ENCODE measurements around the gene HNRNPH2.

Gene HNRNPH2

DNA sequence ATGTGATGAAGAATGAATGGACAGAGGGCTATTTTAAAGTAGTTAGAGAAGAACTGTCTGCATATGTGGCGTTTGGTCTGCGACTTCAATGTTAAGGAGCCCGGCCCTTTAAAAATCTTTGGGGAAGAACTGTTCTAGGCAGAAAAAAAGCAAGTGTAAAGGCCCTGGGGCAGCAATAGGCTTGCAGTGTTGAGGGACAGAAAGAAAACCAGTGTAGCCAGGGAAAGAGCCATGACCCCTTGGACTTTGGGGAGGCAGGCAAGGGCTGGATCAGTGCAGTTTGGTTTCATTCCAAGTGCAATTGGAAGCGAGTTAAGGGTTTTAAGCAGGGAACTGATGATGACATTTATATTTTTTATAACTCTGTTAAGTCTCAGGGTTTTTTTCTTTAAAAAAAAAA, 8.2 kb upstream of the HNRNPH2 start:
- Histone ChIP-seq H3K9me3 (ENCODE audit: insufficient read depth, low read depth, low read length) (no peaks in the 10 kb centered on the region), H3K4me3 (ENCODE audit: low read length) (no peak overlapping the region), H3K36me3 (ENCODE audit: insufficient read depth, low read depth, low read length) (peaks cover 51% of the 10 kb centered on the region)

DNA sequence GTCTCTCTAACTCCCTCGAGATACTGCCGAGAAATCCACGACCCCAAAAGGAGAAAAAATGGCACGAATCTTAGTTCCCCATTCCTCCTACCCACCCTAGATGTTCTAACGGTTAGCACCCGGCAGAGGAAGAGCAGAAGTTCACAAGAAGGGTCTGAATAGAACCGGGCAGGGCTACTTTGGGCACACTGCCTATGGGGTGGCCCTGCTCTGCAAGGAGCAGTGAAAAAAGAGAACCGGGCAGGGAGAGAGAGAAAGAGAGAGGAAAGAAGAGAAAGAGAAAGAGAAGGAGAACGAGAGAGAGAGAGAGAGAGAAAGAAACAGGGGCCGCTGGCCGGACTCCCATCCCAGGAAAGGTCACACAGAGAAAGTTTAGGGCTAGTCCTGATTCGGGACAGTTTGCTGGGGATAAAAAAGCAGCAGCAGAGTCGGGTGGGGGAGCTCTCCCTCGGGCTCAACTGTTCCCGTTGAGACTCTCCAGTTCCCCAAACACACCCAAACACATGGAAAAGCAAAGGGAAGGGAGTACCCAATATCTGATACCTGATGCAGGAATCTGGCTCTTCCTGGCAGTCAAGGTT, 765 bp upstream of the HNRNPH2 start:
- H3K27me3 ChIP-seq (ENCODE audit: insufficient read depth, low read length): no peaks in the 10 kb centered on the region
- no peaks in the 10 kb centered on the region for H3K9me3 ChIP-seq (ENCODE audit: insufficient read depth, low read depth, low read length)
- H3K27ac ChIP-seq (ENCODE audit: low read length): peak overlapping the region; percentile 65
- H3K4me3 ChIP-seq (ENCODE audit: low read length): peak overlapping the region; percentile 97
- H3K9ac ChIP-seq (ENCODE audit: low read depth, low read length): peak overlapping the region; percentile 98
- H3K36me3 ChIP-seq (ENCODE audit: insufficient read depth, low read depth, low read length): peaks cover 20% of the 10 kb centered on the region
- H3K4me1 ChIP-seq (ENCODE audit: insufficient read depth, low read length): no peaks in the 10 kb centered on the region; the same call in 1 of the 2 replicates

More for the DNA sequence above, 8.2 kb upstream of the HNRNPH2 start:
- H3K4me1 ChIP-seq (ENCODE audit: insufficient read depth, low read length): no peaks in the 10 kb centered on the region
- no peaks in the 10 kb centered on the region for H3K27me3 ChIP-seq (ENCODE audit: insufficient read depth, low read length)
- H3K27ac ChIP-seq (ENCODE audit: low read length): no peak overlapping the region
- no peak overlapping the region for H3K9ac ChIP-seq (ENCODE audit: low read depth, low read length)

DNA sequence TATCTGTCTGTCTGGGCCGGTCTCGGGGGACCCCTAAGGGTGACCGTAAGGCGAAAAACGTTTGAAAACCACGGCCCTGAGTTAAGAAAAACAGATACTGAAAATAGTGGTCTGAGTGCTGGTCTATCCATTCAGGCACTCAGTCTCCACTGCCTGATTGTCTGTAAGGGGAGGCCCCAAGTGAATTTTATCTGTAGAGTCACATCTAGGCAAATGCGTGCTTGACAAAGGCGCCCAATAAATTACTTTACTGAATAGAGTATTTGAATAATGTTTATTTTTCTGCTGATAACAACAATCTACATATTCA, 465 bp downstream of the HNRNPH2 start:
- no peaks in the 10 kb centered on the region for H3K9me3 ChIP-seq (ENCODE audit: insufficient read depth, low read depth, low read length)

DNA sequence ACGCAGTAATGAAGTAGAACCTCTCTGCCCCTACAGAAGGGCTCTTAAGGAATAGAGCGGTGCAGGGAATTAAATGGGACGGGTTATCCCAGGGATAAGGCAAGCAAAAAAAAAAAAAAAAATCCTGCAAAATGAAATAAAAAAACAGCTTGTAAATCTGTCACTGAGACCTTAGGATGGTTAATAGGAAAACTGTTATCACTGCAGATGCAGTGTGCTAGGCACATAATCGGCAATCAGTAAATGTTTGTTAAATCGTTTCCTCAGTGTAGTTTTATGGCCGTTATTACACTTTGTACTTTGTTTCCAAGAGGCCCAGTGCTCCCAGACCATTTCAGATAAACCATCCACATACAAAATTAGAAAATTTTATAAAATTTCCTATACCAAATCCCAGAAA, 1.0 kb downstream of the HNRNPH2 start:
- H3K36me3 ChIP-seq (ENCODE audit: insufficient read depth, low read depth, low read length): peaks cover 22% of the 10 kb centered on the region
- H3K9me3 ChIP-seq (ENCODE audit: insufficient read depth, low read depth, low read length): no peaks in the 10 kb centered on the region
- no peaks in the 10 kb centered on the region for H3K27me3 ChIP-seq (ENCODE audit: insufficient read depth, low read length)
- H3K9ac ChIP-seq (ENCODE audit: low read depth, low read length): peak overlapping the region; percentile 98
- H3K4me3 ChIP-seq (ENCODE audit: low read length): peak overlapping the region; percentile 97
- H3K4me1 ChIP-seq (ENCODE audit: insufficient read depth, low read length): no peaks in the 10 kb centered on the region; the same call in 1 of the 2 replicates
- no peak overlapping the region for H3K27ac ChIP-seq (ENCODE audit: low read length)

More for the DNA sequence above, 465 bp downstream of the HNRNPH2 start:
- Histone ChIP-seq H3K27me3 (ENCODE audit: insufficient read depth, low read length) (no peaks in the 10 kb centered on the region), H3K27ac (ENCODE audit: low read length) (peak overlapping the region; percentile 97), H3K4me3 (ENCODE audit: low read length) (peak overlapping the region; percentile 97), H3K4me1 (ENCODE audit: insufficient read depth, low read length) (no peaks in the 10 kb centered on the region; the same call in 1 of the 2 replicates), H3K36me3 (ENCODE audit: insufficient read depth, low read depth, low read length) (peaks cover 23% of the 10 kb centered on the region), H3K9ac (ENCODE audit: low read depth, low read length) (peak overlapping the region; percentile 98)

DNA sequence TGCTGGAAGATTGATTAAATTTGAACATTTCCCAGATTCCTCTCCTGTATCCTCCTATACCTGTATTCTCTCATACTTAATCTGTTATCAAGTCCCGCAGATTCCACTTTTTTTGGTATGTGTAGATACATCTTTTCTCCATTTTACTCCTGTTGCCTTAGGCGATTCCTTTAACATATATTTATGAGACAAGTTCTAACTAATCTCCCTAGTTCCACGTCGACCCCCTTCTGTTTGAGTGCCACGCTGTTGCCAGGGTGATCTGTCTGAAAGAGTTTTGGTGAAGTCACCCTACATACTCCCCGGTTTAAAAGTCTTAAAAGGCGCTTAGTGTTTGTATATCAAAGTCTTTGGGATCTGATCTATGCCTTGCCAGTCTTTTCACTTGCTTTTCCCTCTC, 2.4 kb downstream of the HNRNPH2 start:
- no peaks in the 10 kb centered on the region for H3K27me3 ChIP-seq (ENCODE audit: insufficient read depth, low read length)
- 0 out of 2 replicates have a peak overlapping the region, but pooled peaks have one; percentile 14 for H3K4me3 ChIP-seq (ENCODE audit: low read length)
- no peaks in the 10 kb centered on the region; the same call in 1 of the 2 replicates for H3K4me1 ChIP-seq (ENCODE audit: insufficient read depth, low read length)
- peaks cover 22% of the 10 kb centered on the region for H3K36me3 ChIP-seq (ENCODE audit: insufficient read depth, low read depth, low read length)
- H3K27ac ChIP-seq (ENCODE audit: low read length): no peak overlapping the region
- H3K9me3 ChIP-seq (ENCODE audit: insufficient read depth, low read depth, low read length): no peaks in the 10 kb centered on the region
- H3K9ac ChIP-seq (ENCODE audit: low read depth, low read length): no peak overlapping the region

DNA sequence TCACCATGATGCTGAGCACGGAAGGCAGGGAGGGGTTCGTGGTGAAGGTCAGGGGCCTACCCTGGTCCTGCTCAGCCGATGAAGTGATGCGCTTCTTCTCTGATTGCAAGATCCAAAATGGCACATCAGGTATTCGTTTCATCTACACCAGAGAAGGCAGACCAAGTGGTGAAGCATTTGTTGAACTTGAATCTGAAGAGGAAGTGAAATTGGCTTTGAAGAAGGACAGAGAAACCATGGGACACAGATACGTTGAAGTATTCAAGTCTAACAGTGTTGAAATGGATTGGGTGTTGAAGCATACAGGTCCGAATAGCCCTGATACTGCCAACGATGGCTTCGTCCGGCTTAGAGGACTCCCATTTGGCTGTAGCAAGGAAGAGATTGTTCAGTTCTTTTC, 4.0 kb downstream of the HNRNPH2 start:
- Histone ChIP-seq H3K27me3 (ENCODE audit: insufficient read depth, low read length) (no peaks in the 10 kb centered on the region), H3K27ac (ENCODE audit: low read length) (no peak overlapping the region), H3K4me3 (ENCODE audit: low read length) (no peak overlapping the region), H3K36me3 (ENCODE audit: insufficient read depth, low read depth, low read length) (peaks cover 22% of the 10 kb centered on the region), H3K9ac (ENCODE audit: low read depth, low read length) (no peak overlapping the region), H3K4me1 (ENCODE audit: insufficient read depth, low read length) (no peaks in the 10 kb centered on the region), H3K9me3 (ENCODE audit: insufficient read depth, low read depth, low read length) (no peaks in the 10 kb centered on the region)

DNA sequence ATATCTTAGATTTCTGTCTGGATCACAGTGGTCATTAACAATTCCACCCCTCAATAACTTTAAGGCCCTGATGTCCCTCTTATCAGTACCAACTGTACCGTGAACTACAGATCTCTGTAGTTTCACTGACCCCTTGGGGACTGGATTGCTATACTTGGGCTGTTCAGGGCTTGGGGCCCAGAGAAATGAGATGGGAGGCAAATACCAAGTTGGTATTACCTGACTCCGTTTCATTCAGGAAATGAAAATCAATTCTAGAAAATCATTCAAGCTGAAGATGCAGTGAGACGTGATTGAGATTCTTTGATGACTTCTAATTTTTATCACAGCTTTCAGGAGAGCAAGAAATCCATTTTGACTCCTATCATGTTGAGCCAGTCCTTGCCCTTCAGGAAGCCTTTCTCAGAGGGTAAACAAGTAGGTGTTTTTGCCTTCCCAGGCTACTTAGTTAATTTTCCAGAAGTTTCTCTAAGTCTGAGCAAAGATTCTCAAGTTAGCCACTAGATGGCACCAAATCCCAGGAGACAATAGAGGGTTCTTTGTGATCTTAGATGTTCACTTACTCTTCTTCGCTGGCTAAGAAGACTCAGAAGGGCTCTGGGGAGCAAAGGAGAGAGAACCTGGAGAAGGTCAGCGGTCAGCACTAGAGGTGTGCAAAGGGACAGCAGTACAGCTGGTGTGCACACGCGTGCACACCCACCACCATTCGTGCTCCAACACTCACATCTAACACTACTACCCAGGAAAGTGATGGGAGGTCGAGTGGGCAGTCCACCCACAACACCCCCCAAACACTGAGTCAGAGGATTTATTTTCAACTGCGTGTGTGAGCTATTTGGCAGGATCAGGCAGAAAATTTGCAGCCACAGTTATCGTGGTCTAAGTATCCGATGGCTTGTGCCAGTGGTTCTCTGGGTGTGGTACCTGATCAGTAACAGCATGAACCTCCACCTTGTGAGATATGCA, 7.4 kb downstream of the HNRNPH2 start:
- peaks cover 24% of the 10 kb centered on the region for H3K36me3 ChIP-seq (ENCODE audit: insufficient read depth, low read depth, low read length)
- H3K9ac ChIP-seq (ENCODE audit: low read depth, low read length): peak overlapping the region; percentile 23; the same call in 1 of the 2 replicates
- no peaks in the 10 kb centered on the region; the same call in 1 of the 2 replicates for H3K4me1 ChIP-seq (ENCODE audit: insufficient read depth, low read length)
- H3K27ac ChIP-seq (ENCODE audit: low read length): no peak overlapping the region
- no peak overlapping the region for H3K4me3 ChIP-seq (ENCODE audit: low read length)
- H3K9me3 ChIP-seq (ENCODE audit: insufficient read depth, low read depth, low read length): no peaks in the 10 kb centered on the region
- no peaks in the 10 kb centered on the region for H3K27me3 ChIP-seq (ENCODE audit: insufficient read depth, low read length)

DNA sequence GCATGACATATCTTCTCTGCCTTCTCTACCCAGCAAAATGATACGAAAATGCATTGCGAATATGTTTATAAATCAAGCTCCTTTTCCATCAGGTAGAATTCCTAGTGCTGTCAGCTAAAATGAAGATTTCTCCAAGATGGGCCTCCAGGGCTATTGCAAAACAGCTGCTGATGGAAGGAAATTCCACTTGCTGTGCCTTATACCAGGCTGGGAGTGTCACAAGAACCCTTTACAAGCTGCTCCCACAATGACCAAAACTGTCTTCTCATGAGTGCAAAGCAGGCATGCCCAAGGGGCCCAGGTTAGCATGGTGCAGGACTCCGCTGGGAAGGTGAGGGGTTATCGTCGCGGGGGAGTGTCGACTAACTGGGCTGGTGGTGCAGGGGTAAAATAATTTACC, 8.7 kb downstream of the HNRNPH2 start:
- Histone ChIP-seq H3K27ac (ENCODE audit: low read length) (no peak overlapping the region), H3K36me3 (ENCODE audit: insufficient read depth, low read depth, low read length) (peaks cover 25% of the 10 kb centered on the region), H3K27me3 (ENCODE audit: insufficient read depth, low read length) (no peaks in the 10 kb centered on the region), H3K4me1 (ENCODE audit: insufficient read depth, low read length) (no peaks in the 10 kb centered on the region; the same call in 1 of the 2 replicates), H3K9ac (ENCODE audit: low read depth, low read length) (no peak overlapping the region), H3K9me3 (ENCODE audit: insufficient read depth, low read depth, low read length) (no peaks in the 10 kb centered on the region), H3K4me3 (ENCODE audit: low read length) (no peak overlapping the region)

DNA sequence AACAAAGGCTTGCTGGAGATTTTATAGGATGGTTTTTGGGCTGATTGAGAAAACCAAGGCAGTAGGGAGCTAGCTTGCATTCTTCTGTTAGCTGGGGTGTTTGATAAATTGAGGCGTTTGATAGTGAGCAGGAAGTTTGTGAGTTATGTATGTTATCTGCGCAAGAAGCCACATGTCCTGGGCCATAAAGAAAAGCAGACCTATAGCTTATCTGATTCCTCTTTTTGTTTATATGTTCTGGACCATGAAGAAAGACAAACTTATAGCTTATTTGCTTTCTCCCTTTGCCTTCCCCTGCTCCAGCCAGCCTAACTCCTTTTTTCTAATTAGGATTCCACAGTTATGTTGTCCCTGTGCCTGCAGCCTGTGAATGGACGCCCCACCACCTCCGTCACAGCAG, 9.2 kb downstream of the HNRNPH2 start:
- H3K27ac ChIP-seq (ENCODE audit: low read length): no peak overlapping the region
- no peaks in the 10 kb centered on the region for H3K9me3 ChIP-seq (ENCODE audit: insufficient read depth, low read depth, low read length)
- H3K9ac ChIP-seq (ENCODE audit: low read depth, low read length): no peak overlapping the region
- H3K4me1 ChIP-seq (ENCODE audit: insufficient read depth, low read length): no peaks in the 10 kb centered on the region; the same call in 1 of the 2 replicates
- peaks cover 20% of the 10 kb centered on the region for H3K36me3 ChIP-seq (ENCODE audit: insufficient read depth, low read depth, low read length)
- H3K4me3 ChIP-seq (ENCODE audit: low read length): no peak overlapping the region
- no peaks in the 10 kb centered on the region for H3K27me3 ChIP-seq (ENCODE audit: insufficient read depth, low read length)

DNA sequence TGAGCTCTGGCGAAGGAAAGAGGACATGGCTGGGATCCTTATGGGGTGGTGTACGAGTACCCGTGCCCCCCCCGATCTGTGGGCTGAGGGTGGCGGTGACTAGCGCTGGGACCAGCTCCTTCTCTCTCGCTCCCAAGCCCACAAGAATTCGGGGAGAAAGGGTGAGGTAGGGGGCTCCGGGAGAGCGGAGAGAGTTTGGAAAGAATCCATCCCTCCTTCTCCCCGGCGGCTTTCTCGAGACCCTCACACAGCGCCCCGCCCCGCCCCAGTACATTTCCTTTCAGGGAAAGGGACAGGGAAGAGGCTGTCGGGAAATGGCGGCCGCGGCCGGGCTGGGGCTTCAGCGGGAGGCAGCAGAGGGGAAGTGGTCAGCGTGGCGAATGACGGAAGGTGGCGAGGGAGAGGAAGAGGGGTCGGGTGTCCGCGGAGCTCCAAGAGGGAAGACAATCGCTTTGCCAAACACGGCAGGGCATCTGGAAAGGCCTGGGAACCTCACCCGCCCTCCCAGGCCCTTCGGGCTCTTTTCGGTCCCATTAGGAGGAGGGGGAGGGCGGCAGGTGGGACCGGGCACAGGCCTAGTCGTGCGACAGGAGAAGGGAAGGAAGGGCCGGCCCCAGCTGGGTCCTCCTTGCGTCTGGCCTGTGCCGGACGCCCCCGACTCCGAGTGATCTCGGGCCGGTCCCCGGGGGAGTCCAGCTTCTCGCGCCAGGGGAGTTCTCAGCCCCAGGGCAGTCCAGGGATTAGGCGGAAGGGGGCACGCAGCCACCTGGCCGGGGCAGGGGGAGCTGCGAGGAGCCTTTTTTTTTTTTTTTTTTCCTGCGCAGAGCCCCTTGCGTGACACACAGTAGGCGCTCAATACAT, 10.2 kb downstream of the HNRNPH2 start:
- Histone ChIP-seq H3K27me3 (ENCODE audit: insufficient read depth, low read length) (no peaks in the 10 kb centered on the region), H3K4me1 (ENCODE audit: insufficient read depth, low read length) (no peaks in the 10 kb centered on the region; the same call in 1 of the 2 replicates), H3K4me3 (ENCODE audit: low read length) (peak overlapping the region; percentile 73), H3K9ac (ENCODE audit: low read depth, low read length) (peak overlapping the region; percentile 89), H3K27ac (ENCODE audit: low read length) (peak overlapping the region; percentile 91), H3K9me3 (ENCODE audit: insufficient read depth, low read depth, low read length) (no peaks in the 10 kb centered on the region), H3K36me3 (ENCODE audit: insufficient read depth, low read depth, low read length) (peaks cover 10% of the 10 kb centered on the region)

DNA sequence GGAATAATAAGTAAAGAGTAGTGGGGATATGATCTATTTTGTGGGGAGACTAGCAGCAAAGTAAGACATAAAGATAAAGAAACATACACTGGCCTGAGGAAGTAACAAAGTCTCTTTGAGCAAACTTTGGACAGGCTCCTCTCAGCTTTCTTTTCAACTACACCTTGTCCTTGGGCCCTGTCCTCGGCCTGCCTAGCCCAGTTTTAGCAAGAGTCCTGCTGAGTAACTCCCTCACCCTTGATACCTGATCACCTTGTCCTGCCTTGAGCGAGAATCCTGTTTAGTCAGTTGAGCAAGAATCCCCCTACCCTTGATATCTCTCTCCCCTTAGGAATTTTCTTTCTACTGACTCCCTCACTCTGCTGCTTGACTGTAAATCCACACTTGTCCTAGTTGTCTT, 11.5 kb downstream of the HNRNPH2 start:
- no peak overlapping the region for H3K27ac ChIP-seq (ENCODE audit: low read length)
- no peaks in the 10 kb centered on the region for H3K9me3 ChIP-seq (ENCODE audit: insufficient read depth, low read depth, low read length)
- H3K4me1 ChIP-seq (ENCODE audit: insufficient read depth, low read length): no peaks in the 10 kb centered on the region; the same call in 1 of the 2 replicates
- H3K4me3 ChIP-seq (ENCODE audit: low read length): no peak overlapping the region
- H3K27me3 ChIP-seq (ENCODE audit: insufficient read depth, low read length): no peaks in the 10 kb centered on the region
- H3K9ac ChIP-seq (ENCODE audit: low read depth, low read length): no peak overlapping the region
- peaks cover 8% of the 10 kb centered on the region for H3K36me3 ChIP-seq (ENCODE audit: insufficient read depth, low read depth, low read length)
